ENCODE data around the gene ALG14.

ALG14 gene

GRCh38 chr1:94986783-94987182 is 86.0 kb downstream of the ALG14 start:
- no peak for DNase-seq (ENCODE audit: low read depth in 3 of 3, low spot score in 1 of 3)

GRCh38 chr1:94983171-94983739 is 89.5 kb downstream of the ALG14 start:
- DNase-seq (ENCODE audit: low read depth in 3 of 3, low spot score in 1 of 3), result no peak

DNA sequence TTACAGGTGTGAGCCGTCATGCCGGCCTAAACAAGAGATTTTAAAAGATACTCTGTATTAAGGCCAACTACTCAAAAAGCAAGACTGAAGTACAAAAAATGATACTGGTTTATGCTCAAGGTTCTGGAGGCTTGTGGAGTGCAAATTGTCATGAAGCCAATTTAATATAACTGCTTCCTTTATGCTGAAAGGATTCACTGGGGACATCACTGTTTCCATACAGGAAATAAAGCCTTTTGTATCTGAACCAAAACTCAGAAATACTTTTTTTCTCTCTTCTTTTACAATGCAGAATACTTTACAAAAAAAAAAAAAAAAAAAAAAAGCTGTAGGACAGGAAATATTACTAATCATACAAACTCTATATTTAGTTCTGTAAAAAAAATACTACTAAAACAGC is 90.4 kb downstream of the ALG14 start:
- DNase-seq (ENCODE audit: low read depth in 3 of 3, low spot score in 1 of 3), result no peak

DNA sequence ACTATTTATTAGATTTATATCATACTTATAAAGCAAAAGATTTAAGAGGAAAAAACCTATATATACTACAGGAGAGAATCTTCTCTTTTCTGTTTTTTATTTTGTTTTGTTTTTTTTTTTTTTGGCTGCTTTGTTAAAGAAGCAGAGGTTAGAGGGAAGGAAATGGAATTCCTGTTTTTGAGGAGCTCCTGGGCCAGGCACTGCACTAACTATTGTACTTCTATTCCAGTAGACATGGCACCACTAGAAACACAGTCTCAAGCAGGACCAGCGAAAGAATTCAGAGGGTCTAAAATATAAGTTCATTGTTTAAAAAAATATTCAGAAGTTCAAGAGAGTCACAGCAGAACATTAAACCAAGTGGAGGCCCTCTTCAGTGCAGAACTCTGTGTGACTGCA is 91.2 kb downstream of the ALG14 start:
- DNase-seq (ENCODE audit: low read depth in 3 of 3, low spot score in 1 of 3), result no peak

DNA sequence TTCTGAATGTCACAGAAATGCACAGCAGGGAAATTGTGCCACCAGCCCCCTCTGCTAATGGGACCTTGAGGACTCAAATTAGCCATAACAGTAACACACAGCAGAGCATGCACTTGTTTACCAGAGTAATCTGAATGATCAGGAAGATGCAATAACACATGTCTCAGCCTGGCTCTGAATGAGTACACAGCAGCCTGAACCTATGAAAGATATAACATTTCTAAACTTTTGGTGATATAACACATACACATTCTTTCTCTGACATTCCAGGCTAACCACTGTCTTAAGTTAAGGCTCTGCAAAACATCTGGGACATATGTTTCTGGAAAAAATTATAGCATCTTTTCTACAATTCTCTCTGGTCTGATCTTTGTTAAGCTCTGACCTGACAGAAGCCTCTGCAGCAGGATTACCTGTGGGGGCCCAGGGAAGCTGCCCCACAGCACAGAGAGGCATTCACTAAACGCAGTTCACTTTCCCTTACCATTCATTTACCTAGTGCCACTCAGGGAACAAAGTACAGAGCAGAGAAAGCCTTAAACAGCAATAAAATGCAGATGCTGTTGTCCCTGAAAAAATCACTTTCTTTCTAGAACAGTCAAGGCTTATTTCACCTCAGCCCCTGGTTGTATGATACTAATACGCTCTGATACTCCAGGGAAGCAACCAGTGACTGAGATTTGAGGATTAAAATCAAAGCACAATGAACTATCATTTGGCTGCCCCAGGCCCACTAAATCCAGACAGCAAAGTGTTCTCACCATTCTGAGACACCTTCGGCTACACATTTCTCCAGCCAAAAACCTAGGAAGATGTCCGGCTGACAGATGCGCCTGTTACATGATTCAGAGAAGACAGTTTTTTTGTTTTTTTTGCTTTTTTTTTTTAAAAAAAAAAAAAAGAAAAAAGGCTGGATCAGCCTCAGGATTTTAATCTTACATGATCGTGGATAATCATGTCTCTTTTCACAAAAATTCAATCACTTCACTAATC is 91.9 kb downstream of the ALG14 start:
- DNase-seq (ENCODE audit: low read depth in 3 of 3, low spot score in 1 of 3), result no peak

DNA sequence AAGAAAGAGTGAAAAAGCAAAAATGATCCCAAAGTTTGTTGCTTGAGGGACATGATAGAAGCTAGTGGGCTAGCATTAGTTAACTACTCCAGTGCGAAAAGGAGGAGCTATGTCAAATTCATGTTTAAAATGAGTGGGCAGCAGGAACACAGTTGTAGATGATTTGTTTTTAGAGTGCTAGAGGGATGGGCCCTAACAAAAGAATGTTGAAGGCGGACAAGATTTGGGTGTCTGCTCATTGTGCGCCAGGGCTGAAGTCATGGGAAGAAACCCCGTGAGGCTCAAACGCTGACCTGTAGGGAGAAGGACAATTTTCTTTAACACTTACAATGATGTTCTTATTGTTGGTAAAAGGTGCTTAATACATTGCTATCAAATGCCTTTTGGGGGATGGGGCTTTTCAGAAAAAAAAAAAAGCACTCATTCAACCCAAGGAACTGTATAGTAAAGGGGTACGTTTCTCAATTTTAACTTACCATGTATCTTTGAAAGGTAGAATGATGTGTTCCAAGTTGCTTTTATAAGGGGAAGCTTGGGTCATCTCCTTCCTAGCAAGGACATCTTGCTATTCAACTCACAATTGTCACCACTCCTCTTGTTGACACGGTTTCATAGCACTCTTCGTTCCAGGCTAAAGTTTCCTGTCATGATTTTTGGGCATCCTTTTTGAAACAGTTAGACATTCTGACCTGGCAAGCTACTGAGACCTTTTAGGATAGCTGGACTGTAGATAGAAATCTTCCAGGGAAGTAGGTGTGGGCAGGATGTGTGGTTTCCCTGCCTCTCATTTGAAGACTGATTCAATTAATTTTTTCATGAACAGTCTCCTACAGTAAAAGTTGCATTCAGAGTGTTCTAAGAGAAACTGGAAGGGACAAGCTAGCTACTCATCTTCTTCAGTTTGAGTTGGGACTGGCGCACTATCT is 92.8 kb downstream of the ALG14 start:
- DNase-seq (ENCODE audit: low read depth in 3 of 3, low spot score in 1 of 3), result no peak

- DNase-seq (ENCODE audit: low read depth in 3 of 3, low spot score in 1 of 3), result no peak
These were observed 93.6 kb downstream of the ALG14 start for GRCh38 chr1:94979131-94979530.

GRCh38 chr1:94978401-94978800 is 94.3 kb downstream of the ALG14 start:
- DNase-seq (ENCODE audit: low read depth in 3 of 3, low spot score in 1 of 3), result no peak

DNA sequence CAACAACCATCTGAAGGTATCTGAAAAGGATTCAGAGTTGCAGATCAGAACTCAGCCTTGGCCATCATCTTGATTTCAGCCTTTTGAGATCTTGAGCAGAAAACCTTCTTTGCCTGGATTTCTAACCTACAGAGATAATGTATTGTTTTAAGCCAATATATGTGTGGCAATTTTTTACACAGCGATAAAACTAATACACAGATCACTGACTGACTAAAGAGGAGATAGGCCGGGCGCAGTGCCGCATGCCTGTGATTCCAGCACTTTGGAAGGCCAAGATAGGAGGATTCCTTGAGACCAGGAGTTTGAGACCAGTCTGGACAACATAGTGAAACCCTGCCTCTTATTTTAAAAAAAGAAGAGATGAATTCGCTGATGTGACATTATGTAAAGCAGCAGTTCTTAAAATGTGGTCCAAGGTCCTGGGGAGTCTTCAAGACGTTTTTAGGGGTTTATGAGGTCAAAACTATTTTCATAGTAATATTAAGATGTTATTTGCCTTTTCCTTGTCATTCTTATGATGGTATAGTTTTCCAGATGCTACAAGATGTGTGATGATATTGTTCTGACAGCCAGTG is 95.7 kb downstream of the ALG14 start:
- DNase-seq (ENCODE audit: low read depth in 3 of 3, low spot score in 1 of 3), result no peak

DNA sequence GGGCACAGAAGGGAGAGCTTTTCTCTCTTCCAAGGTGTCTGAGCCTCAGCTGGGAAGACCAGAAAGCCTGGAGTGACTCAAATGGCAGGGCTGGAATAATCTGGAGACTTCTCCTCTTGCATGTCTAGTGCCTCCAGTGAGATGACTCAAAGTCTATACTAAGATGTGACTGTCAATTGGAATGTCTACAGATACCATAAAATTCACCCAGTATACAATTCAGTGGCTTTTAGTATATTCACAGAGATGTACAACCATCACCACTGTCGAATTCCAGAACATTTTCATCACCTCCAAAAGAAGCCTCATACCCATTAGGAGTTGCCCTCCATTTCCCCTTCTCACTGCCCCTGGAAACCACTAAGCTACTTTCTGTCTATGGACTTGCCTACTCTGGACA is 97.9 kb downstream of the ALG14 start:
- DNase-seq (ENCODE audit: low read depth in 3 of 3, low spot score in 1 of 3), result no peak

DNA sequence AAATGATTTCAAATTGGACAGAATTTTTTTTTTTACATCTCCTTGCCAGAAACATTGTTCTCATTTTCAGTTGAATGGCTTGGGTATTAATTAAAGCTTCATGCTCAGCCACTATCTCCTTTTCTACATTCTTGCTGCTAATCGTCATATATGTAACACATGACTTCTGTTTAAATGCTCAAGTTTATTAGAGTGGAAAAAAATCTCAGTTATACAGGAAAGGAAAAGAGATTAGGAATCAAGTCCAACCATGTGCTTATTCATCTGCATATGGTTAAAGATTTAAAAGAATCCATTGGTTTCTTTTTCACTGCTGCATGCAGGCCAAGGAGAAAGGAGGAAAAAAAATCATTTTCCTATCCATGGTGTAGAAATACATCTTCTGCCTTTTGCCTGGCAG is 98.5 kb downstream of the ALG14 start:
- DNase-seq (ENCODE audit: low read depth in 3 of 3, low spot score in 1 of 3), result no peak

DNA sequence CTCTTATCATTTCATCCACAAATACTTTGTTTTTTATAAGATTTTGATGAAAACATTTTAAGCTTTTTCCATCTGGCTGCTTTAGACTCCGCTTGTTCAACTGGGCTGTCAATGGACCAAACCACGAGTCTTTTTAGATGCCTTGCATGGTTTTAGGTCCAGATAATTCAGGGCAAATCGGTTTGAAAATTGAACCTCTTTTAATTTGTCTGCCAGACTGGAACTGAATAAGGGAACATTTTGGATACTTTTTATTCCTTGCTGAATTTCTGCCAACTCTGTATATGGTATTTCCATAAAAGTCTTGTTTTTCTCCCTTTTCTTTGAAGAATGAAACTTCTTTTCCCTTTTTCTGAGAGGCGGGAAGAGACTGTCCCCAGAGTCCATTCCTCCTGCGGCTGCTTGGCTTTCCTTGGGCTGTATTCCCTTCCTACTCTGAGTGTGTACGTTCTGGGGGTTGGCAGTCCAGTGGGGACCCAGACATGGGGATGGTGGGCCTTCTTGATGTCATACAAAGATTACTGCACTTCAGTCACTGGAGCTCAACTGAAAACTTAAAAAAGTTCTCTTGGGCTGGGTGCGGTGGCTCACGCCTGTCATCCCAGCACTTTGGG is 99.3 kb downstream of the ALG14 start:
- DNase-seq (ENCODE audit: low read depth in 3 of 3, low spot score in 1 of 3), result no peak

- no peak for DNase-seq (ENCODE audit: low read depth in 3 of 3, low spot score in 1 of 3)
These were observed 101.2 kb downstream of the ALG14 start for GRCh38 chr1:94971491-94971924.

GRCh38 chr1:94970783-94971182 is 102.0 kb downstream of the ALG14 start:
- no peak for DNase-seq (ENCODE audit: low read depth in 3 of 3, low spot score in 1 of 3)

DNA sequence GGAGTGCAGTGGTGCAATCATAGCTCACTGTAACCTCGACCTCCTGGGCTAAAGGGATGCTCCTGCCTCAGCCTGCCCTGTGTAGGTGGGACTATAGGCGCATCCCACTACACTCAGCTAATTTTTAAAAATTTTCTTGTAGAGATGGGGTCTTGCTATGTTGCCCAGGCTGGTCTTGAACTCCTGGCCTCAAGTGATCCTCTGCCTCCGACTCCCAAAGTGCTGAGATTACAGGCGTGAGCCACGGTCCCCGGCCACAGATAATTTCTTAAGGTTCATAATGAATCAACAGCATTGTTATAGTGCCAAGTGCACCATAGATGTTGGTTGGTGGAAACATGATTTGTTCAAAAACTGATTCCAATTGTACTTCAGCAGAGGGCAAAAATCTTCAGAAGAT is 103.6 kb downstream of the ALG14 start:
- no peak for DNase-seq (ENCODE audit: low read depth in 3 of 3, low spot score in 1 of 3)

DNA sequence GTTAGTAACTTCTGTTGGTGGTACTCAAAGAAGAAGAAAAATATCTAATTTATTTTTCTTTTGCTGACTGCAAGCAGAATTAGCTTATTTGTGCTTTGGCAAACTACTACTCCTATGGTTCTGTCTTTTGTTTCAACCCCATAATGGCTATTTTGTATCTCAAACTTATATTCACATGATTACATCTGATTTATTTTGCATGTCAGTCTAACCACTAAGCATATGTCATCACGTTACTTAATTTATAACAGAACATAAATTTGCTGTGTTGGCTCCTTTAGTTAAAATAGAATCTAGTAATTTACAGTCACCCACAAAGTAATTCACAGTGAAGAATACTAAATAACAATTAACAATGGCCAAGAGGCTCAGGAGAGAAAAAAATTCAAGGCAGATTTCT is 106.7 kb downstream of the ALG14 start:
- no peak for DNase-seq (ENCODE audit: low read depth in 3 of 3, low spot score in 1 of 3)

DNA sequence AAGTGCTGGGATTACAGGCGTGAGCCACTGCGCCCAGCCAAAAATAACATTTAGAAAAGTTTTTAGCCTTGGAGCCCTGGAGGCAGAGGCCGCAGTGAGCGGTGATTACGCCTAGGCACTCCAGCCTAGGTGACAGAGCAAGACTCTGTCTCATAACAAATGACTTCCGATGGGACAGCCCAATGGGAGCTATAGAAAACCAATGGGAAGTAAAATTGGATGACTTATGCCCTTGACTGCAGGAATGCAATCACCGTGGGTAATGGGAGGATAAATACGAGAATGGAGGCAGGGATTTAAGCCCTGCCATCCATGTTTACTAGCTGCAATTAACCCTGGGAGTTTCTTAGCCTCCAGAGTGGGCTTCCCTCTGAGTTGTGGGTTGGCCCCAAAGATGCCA is 108.9 kb downstream of the ALG14 start:
- no peak for DNase-seq (ENCODE audit: low read depth in 3 of 3, low spot score in 1 of 3)

DNA sequence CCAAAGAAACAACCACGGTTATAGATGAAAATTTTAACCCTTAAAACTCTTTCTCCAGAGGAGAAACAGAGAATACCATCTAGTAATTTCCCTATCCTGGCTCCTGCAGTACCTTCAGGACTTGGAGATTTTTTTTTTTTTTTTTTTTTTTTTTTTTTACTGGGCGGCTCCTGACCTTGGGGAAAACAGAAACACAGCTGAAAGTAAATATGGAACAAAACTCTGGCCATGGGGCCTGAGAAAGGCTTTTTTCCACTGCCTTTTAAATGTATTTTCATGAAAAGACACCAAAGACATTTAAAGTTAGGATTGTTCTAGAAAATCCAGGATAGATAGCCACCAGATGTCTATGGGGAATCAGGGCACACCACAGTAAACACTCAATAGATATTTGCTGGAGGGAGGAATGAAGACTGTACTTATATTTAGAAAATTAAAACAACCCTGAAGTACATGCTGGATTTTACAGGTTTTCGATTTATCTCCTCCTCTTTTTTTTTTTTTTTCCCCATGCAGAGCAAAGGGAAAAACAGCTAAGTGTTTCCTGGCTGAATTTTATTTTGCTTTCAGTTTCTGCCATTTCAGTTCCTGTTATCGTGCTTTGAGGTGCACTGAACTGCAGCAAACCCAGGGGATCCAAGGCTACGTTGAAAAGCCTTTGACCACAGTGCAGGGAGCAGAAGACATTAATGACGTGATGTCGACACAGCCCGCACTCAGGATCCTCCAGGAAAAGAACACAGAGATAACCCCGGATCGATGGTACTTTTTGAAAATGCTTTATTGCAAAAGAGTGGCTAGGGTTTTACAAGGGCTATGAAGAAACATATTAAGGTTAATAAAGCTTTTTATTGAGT is 110.1 kb downstream of the ALG14 start:
- peak in 1 of 3 donors; percentile 0 for DNase-seq (ENCODE audit: low read depth in 3 of 3, low spot score in 1 of 3)

DNA sequence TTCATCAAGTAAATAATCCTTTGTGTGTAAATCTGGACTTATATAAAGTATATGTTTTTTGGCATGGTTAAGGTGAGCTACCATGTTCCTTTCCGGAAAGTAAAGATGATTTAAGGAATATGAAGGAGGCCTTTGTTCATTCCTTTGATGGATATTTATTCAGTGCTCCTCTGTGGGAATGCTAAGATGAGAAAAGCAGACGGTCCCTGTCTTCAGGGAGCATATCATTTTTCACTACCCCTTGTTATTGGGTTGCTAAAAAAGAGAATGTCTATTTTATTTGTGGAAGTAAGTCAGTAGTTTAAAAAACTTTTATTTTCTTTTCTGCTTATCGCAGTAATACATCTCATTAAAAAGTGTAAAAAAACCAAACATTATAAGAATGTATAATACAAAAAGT is 110.8 kb downstream of the ALG14 start:
- no peak for DNase-seq (ENCODE audit: low read depth in 3 of 3, low spot score in 1 of 3)

GRCh38 chr1:94961582-94961981 is 111.2 kb downstream of the ALG14 start:
- no peak for DNase-seq (ENCODE audit: low read depth in 3 of 3, low spot score in 1 of 3)
